Measurements from ENCODE around the gene ZNF521.

Gene ZNF521

DNA sequence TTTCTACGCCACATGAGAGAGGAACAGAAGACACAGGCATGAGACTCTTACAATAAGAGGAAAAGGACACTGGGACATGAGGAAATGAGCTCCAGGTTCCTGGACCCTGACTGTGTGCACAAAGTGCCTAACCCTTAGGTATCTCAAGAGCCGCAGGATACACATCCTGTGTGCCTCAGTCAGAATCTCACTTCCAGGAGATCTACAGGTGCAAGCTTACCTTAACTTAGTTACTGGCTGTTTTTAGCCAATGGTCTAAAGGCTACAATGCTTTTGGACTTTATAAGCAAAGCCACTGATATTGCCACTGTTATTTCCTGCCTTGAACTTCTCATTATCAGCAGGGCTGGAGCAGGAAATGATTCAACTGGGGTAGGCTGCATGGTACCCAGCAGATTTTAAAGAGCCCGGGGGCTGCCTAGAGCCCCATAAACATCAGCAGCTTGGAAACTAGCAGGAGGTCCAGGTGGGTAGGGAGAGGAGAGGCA is 254.4 kb downstream of the ZNF521 start:
- TF ChIP-seq, protein P1, sequence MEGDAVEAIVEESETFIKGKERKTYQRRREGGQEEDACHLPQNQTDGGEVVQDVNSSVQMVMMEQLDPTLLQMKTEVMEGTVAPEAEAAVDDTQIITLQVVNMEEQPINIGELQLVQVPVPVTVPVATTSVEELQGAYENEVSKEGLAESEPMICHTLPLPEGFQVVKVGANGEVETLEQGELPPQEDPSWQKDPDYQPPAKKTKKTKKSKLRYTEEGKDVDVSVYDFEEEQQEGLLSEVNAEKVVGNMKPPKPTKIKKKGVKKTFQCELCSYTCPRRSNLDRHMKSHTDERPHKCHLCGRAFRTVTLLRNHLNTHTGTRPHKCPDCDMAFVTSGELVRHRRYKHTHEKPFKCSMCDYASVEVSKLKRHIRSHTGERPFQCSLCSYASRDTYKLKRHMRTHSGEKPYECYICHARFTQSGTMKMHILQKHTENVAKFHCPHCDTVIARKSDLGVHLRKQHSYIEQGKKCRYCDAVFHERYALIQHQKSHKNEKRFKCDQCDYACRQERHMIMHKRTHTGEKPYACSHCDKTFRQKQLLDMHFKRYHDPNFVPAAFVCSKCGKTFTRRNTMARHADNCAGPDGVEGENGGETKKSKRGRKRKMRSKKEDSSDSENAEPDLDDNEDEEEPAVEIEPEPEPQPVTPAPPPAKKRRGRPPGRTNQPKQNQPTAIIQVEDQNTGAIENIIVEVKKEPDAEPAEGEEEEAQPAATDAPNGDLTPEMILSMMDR (IDR thresholded peaks at IDR 0.05; ENCODE audit: low read depth, low read length) = no peak
- no peak for DNase-seq (ENCODE audit: low read depth, low spot score)
- in situ Hi-C loops (cut with HindIII; ENCODE audit: low sequenced_read_pairs) = no loop called here

DNA sequence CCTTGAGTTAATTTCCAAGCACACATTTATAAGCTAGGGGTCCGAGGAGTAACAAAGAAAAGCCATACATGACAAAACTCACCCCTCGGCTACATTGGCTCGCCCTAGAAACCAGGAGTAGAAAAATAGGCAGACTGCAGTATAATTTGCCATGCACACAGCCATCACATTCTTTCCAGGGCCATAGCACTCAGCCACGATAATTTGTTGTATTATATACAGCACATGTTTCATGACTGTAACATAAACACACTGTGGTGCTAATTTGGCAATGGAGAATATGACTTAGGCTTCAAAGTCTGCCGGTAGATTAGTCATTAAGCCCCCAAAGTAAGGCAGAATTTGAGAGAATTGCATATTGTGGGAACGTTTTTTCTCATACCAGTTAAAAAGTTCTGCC is 254.9 kb downstream of the ZNF521 start:
- no peak overlapping the region for H3K4me3 ChIP-seq (ENCODE audit: low read depth, low read length)
- in situ Hi-C loops (cut with HindIII; ENCODE audit: low sequenced_read_pairs) = no loop called here
- peak; percentile 21 for DNase-seq (ENCODE audit: low read depth, low spot score)
- TF ChIP-seq, protein P1 (IDR thresholded peaks at IDR 0.05; ENCODE audit: low read depth, low read length) = no peak

More for the DNA sequence above, 254.4 kb downstream of the ZNF521 start:
- H3K4me3 ChIP-seq (ENCODE audit: low read depth, low read length) = no peak overlapping the region

DNA sequence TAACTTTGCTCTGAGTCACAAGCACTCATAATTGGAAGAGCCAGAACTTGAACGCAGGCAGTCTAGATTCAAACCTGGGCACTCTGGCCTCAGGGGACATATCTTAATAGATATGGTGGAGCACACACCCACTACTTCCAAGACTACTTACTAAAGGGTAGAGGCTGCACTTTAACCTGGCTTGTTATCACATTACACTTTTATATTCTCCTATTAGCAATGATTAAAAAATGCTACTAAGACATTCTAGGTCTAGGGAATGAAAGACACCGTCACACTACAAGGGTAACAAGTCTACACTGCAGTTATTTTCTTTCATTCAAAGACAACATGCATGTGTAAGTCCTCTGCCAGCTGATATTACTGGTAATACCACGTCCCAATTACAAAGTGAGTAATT is 258.8 kb downstream of the ZNF521 start:
- no peak for DNase-seq (ENCODE audit: low read depth, low spot score)
- TF ChIP-seq, protein P1 (IDR thresholded peaks at IDR 0.05; ENCODE audit: low read depth, low read length) = no peak
- in situ Hi-C loops (cut with HindIII; ENCODE audit: low sequenced_read_pairs) = no loop called here
- no peak overlapping the region for H3K4me3 ChIP-seq (ENCODE audit: low read depth, low read length)

DNA sequence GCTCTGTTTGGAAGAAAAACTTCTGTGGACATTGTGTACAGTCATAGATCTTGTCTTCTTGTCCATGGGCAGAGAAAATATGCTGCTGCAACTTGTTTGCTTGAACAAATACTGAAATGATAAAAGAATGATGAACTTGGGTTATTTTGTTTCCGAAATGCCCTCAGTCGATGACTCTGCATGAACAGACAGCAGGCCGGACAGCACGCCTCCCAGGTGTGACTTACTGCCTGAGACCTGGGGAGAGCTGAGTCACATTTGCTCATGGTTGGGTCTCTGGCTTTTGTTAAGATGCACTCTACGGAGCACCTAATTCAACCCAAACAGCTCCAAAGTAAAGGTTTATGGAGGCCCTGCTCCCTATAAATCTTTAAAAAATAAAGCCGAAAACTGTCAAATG is 262.5 kb downstream of the ZNF521 start:
- TF ChIP-seq, protein P1 (IDR thresholded peaks at IDR 0.05; ENCODE audit: low read depth, low read length) = no peak
- DNase-seq (ENCODE audit: low read depth, low spot score) = no peak

DNA sequence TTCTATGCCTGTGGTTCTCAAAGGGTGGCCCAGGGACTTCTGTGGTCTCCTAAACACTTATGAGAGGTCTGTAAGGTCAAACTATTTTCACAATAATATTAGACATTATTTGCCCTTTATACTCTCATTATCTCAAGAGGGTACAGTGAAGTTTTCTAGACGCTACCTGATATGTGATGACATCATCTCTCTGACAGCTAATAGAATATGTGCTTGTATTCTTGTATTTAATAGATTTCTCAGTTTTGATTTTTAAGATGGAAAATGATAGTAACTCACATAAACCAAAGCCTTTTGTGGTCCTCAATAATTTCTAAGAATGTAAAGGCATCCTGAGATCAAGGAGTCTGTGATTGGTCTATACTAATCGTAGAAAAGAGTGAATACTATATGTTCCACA is 265.1 kb downstream of the ZNF521 start:
- TF ChIP-seq, protein P1 (IDR thresholded peaks at IDR 0.05; ENCODE audit: low read depth, low read length) = no peak
- no peak for DNase-seq (ENCODE audit: low read depth, low spot score)
- H3K4me3 ChIP-seq (ENCODE audit: low read depth, low read length) = no peak overlapping the region
- in situ Hi-C loops (cut with HindIII; ENCODE audit: low sequenced_read_pairs) = no loop called here

More for the DNA sequence above, 262.5 kb downstream of the ZNF521 start:
- no peak overlapping the region for H3K4me3 ChIP-seq (ENCODE audit: low read depth, low read length)
- in situ Hi-C loops (cut with HindIII; ENCODE audit: low sequenced_read_pairs) = no loop called here

DNA sequence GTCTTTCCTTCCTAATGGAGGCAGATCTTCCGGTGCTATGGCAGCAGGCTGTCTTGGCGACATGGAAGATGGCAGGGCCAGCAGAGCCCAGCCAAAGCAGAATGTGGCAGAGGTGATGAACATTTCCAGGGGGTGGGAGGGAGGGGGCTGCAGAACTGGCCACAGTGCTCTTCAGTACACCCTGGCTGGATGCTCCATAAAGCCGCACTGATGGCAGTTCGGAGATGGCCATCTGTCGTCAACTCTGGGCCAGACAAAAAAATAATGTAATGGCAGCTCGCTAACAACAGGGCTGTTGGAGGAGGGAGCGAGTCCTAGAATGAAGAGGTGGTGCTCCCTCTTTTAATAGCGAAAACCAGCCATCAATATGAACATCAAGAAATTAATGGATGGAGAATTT is 271.0 kb downstream of the ZNF521 start:
- in situ Hi-C loops (cut with HindIII; ENCODE audit: low sequenced_read_pairs) = no loop called here
- no peak for DNase-seq (ENCODE audit: low read depth, low spot score)
- H3K4me3 ChIP-seq (ENCODE audit: low read depth, low read length) = no peak overlapping the region
- TF ChIP-seq, protein P1 (IDR thresholded peaks at IDR 0.05; ENCODE audit: low read depth, low read length) = no peak

DNA sequence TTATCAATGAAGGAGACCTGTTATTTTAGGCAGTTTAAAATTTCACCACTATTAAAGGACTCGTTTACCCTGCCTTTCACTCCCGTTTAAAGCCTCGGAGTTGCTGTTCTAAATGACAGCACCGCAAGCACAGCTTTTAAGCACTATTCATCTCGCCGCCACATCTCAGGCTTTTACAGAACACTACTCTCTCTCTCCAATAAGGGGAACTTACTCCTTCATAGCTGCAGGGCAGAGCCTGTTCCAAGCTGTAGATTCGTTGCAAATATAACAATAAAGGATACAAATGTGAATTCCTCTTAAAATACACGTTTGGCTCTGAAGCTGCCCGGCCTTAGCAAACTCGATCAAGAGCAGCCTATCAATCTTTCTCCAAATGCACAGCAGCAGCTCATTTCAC is 271.8 kb downstream of the ZNF521 start:
- in situ Hi-C loops (cut with HindIII; ENCODE audit: low sequenced_read_pairs) = no loop called here
- no peak overlapping the region for H3K4me3 ChIP-seq (ENCODE audit: low read depth, low read length)
- TF ChIP-seq, protein P1 (IDR thresholded peaks at IDR 0.05; ENCODE audit: low read depth, low read length) = no peak
- no peak for DNase-seq (ENCODE audit: low read depth, low spot score)
